Heart left ventricle (tissue), 13 donors: ENCODE data around the gene CCNQ.

Source experiments
- POLR2A ChIP-seq, 2 donors: fragments of 450-650 bp; IDR thresholded peaks; one replicate each; pipeline ENCODE4 v1.6.1; 2017; ENCODE audit warnings: antibody characterized with exemption in 2 of 2, mild to moderate bottlenecking in 2 of 2, moderate library complexity in 2 of 2
- TF ChIP-seq, protein P1 (sequence below), 12 donors: fragments of 200-600 bp; sonication (generic) in 4 of 12; IDR thresholded peaks; one replicate each; pipeline versions ENCODE4 v1.5.0 to v1.8.0; 2018 to 2022; ENCODE audit warnings: antibody characterized with exemption in 12 of 12, mild to moderate bottlenecking in 5 of 12
- donor health status: ischemic (EF 13 %, LVEDD 7.1; RV severe dilation, severe dysfunction).
- donor health status: DM: no; HTN: yes; CAD: no.
- donor health status: DM: no; HTN: no; CAD: no.
- donor health status: ischemic (EF 25% LVEDD 6.9; RV normal size, moderate dysfunction).
- donor health status: ischemic (EF 25% LVEDD 5.7; RV mildly dilated, moderate dysfunction).
- donor health status: ischemic (EF 35%, LVEDD 5.7; RV mildly dilated, moderate dysfunction).
- donor health status: nonischemic (EF 11% LVEDD 7.7; RV severe dilation, severe dysfunction).
- donor health status: DM: yes; HTN: yes; CAD: no.
- donor health status: PGD.
- donor health status: ischemic (EF 29% LVEDD 5.4; RV normal size, mild dysfunction).
- donor health status: nonischemic (EF 23%, LVEDD 6.1; RV moderate dilation, normal function).

DNA sequence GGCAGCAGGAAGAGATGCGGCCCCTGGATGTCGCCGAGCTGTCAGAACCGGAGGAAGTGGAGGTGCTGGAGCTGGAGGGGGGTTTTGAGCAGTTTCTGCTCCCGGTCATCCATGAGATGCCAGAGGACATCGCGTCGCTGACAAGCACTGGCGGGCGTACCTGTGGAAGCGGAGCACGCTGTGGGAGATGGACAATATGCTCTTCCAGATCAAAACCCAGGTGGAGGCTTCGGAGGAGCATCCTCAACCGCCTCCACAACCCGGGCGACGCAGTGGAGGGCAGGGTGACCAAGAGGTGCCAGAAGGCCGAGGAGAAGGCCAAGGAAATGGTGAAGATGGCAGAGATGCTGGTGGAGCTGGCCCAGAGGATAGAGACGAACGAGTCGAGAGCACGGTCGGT lies 7.6 kb upstream of the CCNQ start:
- TF ChIP-seq, protein P1, sequence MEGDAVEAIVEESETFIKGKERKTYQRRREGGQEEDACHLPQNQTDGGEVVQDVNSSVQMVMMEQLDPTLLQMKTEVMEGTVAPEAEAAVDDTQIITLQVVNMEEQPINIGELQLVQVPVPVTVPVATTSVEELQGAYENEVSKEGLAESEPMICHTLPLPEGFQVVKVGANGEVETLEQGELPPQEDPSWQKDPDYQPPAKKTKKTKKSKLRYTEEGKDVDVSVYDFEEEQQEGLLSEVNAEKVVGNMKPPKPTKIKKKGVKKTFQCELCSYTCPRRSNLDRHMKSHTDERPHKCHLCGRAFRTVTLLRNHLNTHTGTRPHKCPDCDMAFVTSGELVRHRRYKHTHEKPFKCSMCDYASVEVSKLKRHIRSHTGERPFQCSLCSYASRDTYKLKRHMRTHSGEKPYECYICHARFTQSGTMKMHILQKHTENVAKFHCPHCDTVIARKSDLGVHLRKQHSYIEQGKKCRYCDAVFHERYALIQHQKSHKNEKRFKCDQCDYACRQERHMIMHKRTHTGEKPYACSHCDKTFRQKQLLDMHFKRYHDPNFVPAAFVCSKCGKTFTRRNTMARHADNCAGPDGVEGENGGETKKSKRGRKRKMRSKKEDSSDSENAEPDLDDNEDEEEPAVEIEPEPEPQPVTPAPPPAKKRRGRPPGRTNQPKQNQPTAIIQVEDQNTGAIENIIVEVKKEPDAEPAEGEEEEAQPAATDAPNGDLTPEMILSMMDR (IDR thresholded peaks at IDR 0.05): no peak
- no peak for TF ChIP-seq POLR2A (IDR thresholded peaks at IDR 0.05)
